HG03442 (cell line): ENCODE data around the gene TBX6.
A peak's percentile ranks its signal among the peaks of the same experiment; 100 is the strongest.

Source experiments
- ATAC-seq: cut with Tn5 transposase; IDR thresholded peaks from one replicate; pipeline ENCODE4 v1.9.1; 2021; ENCODE audit warnings: mild to moderate bottlenecking, moderate library complexity; ENCODE audit not compliant: unreplicated experiment

Gene TBX6

DNA sequence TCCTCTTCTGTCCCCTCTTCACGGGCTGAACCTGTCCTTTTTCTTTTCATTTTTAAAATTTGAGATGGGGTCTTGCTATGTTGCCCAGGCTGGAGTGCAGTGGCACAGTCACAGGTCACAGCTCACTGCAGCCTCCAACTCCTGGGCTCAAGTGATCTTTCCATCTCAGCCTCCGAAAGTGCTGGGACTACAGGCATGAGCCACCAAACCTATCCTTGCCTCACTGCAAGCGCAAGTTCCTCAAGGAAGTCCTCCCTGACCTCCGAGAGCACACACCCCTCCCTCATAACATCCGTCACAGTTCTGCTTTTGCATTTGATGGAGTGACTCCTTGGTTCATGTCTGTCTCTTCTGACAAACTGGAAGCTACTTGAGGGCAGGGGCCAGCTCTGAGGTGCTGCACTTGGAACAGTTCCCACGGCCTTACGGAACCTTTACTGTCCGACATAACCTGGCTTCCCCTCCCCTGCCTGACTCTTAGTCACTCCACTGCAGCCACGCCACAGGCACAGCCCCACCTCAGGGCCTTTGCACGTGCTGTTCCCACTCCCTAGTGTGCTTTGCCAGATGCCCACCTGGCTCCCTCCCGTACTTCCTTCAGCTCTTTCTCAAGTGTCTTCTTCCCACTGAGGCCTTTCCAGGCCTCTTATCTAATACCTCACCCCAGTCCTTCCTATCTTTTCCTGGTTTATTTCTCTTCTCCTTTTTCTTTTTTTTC, 4.4 kb downstream of the TBX6 start:
- no peak for ATAC-seq

- no peak for ATAC-seq
Observed at GRCh38 chr16:30086291-30087140, 5.2 kb downstream of the TBX6 start.

- no peak for ATAC-seq
Observed at GRCh38 chr16:30085820-30086219, 5.9 kb downstream of the TBX6 start.

- ATAC-seq = no peak
Observed at GRCh38 chr16:30085247-30085646, 6.5 kb downstream of the TBX6 start.

GRCh38 chr16:30084816-30085159, 6.9 kb downstream of the TBX6 start:
- ATAC-seq = no peak

DNA sequence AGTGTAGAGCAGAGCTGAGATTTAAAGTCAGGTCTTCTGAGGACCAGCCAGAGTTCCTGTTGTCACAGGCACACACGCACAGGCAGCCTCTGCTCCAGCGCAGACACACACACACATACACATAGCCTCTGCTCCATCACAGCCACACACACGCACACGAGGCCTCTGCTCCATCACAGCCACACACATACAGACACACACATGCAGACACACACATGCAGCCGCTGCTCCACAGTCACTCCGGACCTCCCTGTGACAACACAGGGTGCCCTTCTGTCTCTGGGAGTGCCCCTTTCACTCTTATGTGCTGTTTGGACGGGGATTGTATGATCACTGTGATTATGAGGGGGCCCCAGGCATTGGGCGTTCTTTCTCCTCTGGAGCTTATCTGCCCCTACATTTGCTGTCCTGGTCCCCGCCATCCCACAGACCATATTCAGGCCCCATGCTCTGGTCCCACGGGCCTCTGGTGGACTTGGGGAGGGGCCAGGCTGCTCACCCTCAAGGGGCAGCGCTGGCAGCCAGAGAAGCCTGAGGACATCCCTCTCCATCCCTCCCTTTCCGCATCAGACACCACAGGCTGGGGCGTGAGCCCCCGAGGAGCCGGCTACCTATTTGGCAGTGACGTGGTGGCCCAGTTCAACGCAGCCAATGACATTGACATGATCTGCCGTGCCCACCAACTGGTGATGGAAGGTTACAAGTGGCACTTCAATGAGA, 7.5 kb downstream of the TBX6 start:
- ATAC-seq = no peak

DNA sequence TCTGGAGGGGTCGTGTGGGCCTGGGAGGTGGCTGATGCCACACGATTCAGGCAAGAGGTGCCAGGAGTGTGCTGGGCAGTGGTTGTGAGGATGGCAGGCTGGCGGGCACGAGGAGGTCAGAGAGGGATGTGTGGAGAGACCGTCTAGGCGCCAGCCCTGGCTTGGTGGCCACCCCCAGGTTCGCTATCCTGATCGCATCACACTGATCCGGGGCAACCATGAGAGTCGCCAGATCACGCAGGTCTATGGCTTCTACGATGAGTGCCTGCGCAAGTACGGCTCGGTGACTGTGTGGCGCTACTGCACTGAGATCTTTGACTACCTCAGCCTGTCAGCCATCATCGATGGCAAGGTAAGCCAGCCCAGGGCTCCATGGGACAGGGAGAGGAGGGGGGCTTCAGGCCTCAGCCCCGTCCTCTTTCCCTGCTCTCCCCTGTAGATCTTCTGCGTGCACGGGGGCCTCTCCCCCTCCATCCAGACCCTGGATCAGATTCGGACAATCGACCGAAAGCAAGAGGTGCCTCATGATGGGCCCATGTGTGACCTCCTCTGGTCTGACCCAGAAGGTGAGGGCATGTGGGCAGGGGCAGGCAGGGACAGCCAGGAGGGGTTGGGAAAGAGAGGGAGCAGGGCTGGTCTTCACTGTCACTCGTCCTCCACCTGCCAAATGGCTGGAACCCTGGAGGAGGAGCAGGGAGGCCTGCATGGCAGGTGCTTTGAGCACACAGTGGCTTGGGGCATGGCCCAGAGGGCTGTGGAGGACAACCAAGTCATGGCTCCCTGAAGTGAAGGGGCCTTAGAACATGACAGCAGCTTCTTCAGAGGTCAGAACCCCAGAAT, 8.3 kb downstream of the TBX6 start:
- ATAC-seq = no peak

DNA sequence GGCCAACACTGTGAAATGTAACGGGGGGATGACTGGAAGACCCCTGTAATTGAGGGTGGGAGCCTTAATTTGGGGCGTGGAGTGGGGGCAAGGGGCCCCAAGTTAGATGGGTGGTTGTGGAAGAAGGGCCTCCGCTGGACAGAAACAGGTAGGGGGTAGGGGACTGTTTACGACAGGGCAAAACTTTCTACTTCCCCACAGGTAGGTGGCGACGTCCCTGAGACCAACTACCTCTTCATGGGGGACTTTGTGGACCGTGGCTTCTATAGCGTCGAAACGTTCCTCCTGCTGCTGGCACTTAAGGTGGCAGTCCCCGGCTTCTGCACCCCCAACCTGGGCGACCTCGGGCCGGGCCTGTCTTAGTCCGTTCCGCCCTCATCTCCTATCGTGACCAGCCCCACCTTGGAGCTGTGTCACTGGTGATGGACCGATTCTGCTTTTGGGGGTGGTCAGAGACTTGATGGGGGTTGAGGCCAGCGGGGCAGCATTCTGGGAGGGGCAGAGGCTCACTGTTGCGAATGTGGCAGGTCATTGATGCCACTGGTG, 9.1 kb downstream of the TBX6 start:
- ATAC-seq = no peak

GRCh38 chr16:30079480-30079879, 12.2 kb downstream of the TBX6 start:
- no peak for ATAC-seq

DNA sequence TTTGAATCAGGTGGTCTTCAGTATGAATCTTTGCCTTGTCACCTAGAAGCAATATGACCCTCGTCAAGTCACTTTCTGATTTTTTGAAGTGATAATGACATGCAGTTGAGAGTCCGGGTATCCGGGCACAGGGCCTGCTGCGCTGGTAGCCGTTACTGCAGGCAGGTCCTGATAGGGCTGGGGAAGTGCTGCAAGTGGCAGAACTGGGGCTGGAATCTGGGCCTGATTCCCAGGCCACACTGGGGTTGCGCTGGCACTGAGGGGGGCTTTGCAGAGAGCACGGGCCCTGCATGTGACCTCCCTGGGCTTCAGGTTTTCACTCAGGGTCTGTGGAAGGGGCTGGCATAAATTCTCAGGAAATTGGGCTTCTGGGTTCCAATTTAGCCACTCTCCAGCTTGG, 13.0 kb downstream of the TBX6 start:
- ATAC-seq = no peak

DNA sequence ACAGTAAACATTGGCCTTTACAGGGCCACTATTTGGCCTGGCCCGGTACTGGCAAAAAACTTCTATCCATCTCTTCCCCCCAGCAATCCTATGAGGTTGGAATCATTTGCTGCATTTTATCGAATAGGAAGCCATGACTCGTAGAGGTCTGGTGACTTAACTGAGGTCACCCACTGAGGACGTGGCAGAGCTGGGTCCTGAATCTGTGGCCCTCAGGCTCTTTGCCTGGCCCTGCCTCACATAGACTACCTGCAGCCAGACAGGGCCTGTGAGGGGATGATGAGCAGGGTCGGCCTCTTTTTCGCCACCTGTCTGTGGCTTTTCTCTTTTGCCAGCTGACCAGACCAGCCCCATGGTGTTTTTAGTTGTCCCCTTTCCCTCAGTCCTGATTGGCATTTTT, 14.1 kb downstream of the TBX6 start:
- no peak for ATAC-seq

DNA sequence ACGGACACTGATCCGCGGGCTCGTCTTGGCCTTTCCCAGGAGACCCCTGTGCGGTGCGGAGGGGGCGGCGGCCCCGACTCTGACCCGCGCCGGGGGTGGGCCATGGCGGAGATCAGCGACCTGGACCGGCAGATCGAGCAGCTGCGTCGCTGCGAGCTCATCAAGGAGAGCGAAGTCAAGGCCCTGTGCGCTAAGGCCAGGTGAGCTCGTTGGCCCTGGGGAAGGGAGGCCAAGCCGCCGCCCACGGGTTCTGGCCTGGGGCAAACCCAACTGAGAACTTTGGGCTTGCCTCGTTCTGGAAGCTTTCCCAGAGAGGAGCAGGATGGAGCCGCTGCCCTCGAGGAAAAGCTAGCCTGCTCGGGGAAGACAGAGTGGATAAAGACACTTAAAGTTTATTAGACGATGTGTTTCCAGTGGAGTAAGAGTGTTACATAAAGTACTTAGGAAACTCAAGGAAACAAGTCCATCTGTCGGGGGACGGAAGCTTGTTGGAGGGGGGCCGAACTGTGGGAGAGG, 15.4 kb downstream of the TBX6 start:
- ATAC-seq = peak; percentile 30

DNA sequence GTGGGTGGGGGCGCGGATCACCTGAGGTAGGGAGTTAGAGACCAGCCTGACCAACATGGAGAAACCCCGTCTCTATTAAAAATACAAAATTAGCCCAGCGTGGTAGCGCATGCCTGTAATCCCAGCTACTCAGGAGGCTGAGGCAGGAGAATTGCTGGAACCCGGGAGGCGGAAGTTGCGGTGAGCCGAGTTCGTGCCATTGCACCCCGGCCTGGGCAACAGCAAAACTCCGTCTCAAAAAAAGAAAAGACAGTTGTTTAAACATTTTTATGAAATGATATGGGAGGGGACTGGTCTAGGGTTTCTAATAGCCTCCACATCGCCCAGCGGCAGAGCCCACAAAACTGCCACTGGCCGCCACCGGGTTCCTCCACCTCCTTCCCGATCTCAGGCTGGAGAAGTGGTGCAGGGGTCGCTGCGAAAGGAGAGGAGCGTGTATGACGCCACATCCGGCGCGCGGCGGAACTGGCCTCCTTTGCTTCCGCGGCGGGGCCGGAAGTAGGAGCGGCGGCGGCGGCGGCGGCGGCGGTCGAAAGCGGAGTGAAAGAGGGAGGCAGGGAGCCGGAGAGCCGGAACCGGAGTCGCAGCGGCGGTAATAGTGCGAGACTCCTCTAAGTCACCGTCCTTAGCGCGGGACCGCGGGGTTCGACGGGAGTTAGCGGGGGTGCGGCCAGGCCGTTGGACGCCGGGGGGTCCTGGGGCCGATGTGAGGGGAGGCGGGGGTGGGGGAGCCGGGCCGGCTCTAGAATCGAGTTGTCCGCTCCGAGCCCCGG, 16.0 kb downstream of the TBX6 start, which contains the start of gene PPP4C:
Gene PPP4C (plus strand): TSS at position 492 of the 773 bp plus-strand sequence. CDS start 384 bp downstream, outside the sequence.
- peak; percentile 73 for ATAC-seq

DNA sequence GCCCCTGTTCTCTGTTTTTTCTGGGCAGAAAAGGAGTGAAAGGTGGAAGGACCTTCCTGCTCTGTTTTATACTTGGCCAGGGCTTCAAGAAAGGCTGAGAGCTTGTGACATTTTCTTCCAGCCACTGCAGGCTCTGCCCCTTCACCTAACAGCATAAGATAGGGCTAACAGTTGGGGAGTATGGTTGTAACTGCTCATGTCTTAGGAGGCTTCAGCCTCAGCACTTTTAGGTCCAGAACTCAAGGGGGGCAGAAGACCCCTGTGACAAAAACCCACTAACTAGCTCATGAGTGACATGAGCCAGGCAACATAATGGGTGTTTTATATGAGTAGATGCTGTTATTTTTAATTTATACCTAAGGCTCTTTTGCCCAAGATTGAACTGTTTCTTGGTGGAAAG, 21.2 kb downstream of the TBX6 start:
- ATAC-seq = no peak

DNA sequence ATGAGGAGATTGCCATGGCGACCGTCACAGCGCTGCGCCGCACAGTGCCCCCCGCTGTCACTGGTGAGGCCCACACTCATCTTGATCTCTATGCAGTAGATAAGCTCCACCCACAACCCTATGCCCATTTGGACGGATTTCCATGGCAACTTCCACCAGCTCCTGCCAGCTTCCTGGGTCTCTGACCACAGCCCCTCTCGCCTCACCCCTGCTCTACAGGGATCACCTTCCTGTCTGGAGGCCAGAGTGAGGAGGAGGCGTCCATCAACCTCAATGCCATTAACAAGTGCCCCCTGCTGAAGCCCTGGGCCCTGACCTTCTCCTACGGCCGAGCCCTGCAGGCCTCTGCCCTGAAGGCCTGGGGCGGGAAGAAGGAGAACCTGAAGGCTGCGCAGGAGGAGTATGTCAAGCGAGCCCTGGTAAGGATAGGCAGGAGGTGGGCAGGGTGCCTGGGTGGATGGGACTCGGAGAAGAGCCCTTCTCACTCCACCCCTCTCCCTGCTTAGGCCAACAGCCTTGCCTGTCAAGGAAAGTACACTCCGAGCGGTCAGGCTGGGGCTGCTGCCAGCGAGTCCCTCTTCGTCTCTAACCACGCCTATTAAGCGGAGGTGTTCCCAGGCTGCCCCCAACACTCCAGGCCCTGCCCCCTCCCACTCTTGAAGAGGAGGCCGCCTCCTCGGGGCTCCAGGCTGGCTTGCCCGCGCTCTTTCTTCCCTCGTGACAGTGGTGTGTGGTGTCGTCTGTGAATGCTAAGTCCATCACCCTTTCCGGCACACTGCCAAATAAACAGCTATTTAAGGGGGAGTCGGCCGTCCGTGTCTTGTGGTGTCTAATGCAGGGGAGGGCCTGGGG, 21.9 kb downstream of the TBX6 start:
- no peak for ATAC-seq

DNA sequence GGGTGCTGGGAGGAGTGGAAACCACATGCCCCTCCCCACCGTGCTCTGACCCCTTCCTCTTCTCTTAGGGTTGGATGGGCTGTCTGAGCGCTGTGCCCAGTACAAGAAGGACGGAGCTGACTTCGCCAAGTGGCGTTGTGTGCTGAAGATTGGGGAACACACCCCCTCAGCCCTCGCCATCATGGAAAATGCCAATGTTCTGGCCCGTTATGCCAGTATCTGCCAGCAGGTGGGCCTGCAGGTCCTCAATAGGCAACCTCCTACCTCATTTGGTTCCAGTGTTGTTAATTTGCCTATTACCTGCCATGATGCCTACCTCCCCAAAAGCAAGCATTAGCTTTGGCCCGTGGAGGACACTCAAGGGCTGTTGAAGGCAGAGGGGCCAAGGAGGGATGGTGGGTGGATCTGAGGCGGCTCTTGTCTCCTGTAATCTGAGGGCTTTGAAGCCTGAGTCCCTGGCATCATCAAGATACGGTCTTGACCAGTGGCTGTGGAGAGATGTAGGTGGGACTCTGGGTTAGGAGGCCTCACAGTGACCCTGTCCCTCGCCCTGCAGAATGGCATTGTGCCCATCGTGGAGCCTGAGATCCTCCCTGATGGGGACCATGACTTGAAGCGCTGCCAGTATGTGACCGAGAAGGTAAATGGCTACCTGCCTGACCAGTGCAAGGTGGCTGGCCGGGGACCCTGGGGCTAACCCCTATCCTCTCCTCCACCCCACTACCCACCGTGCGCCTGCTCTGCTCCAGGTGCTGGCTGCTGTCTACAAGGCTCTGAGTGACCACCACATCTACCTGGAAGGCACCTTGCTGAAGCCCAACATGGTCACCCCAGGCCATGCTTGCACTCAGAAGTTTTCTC, 22.7 kb downstream of the TBX6 start:
- ATAC-seq = no peak

DNA sequence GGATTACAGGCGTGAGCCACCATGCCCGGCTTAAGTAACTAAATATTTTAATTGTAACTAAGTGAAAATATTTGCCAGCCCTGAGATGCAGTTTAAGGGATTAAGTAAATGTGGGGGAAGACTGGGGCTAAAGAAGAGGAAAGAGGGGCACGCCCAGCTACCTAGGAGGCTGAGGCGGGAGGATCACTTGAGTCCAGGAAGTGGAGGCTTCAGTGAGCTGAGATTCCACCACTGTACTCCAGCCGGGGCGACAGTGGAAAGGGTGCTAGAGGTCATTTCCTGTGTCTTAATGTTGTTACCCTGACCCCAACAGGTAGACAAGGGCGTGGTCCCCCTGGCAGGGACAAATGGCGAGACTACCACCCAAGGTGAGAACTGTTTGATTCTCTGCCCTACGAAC, 23.4 kb downstream of the TBX6 start:
- no peak for ATAC-seq

DNA sequence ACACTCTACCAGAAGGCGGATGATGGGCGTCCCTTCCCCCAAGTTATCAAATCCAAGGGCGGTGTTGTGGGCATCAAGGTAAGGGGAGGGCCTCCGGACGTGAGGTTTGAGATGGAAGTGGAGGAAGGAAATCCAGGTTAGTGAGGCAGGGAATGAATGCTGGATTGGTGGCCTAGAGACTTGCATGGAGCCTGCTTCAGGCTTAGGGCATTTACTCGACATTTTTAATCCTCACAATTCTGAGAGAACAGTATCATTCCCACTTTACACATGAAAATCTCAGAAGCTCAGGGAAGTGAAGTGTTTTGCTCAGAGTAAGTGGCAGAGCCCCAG, 24.2 kb downstream of the TBX6 start:
- no peak for ATAC-seq
